Loucy (cell line): ENCODE results near the gene BID.

Experiments
- H2AFZ ChIP-seq: fragments of 200-600 bp; sonication (generic); 2 replicates; pipeline ENCODE4 v1.6.0; 2016; ENCODE audit warnings: antibody characterized with exemption, mild to moderate bottlenecking, low read length, moderate library complexity
- H3F3A ChIP-seq: fragments of 200-600 bp; 2 replicates; pipeline ENCODE4 v1.6.0; 2016; ENCODE audit warnings: antibody characterized with exemption, low read depth, mild to moderate bottlenecking
- H3K27me3 ChIP-seq: fragments of 200-600 bp; sonication (generic); 2 replicates; pipeline ENCODE4 v1.6.1; 2014; ENCODE audit warnings: low read length, mild to moderate bottlenecking; ENCODE audit not compliant: insufficient read depth, poor library complexity, severe bottlenecking
- H3K36me3 ChIP-seq: fragments of 200-600 bp; sonication (generic); 2 replicates; pipeline ENCODE4 v1.6.1; 2016; ENCODE audit warnings: low read length; ENCODE audit not compliant: insufficient read depth
- H3K4me1 ChIP-seq: fragments of 200-600 bp; sonication (generic); 2 replicates; pipeline ENCODE4 v1.5.1; 2014; ENCODE audit warnings: low read length, mild to moderate bottlenecking; ENCODE audit not compliant: insufficient read depth, poor library complexity, severe bottlenecking
- H3K4me2 ChIP-seq: fragments of 200-600 bp; sonication (generic); 2 replicates; pipeline ENCODE4 v1.6.0; 2014; ENCODE audit warnings: antibody characterized with exemption, low read length, low read depth, mild to moderate bottlenecking; ENCODE audit not compliant: poor library complexity, severe bottlenecking
- H3K4me3 ChIP-seq: fragments of 200-600 bp; sonication (generic); 2 replicates; pipeline ENCODE4 v1.5.1; 2014; ENCODE audit warnings: low read length, mild to moderate bottlenecking, mixed read lengths; ENCODE audit not compliant: poor library complexity, severe bottlenecking
- H3K79me2 ChIP-seq: fragments of 200-600 bp; sonication (generic); 2 replicates; pipeline ENCODE4 v1.6.1; 2014; ENCODE audit warnings: low read length; ENCODE audit not compliant: insufficient read depth
- H3K9ac ChIP-seq: fragments of 200-600 bp; sonication (generic); 2 replicates; pipeline ENCODE4 v1.6.0; 2014; ENCODE audit warnings: mild to moderate bottlenecking, low read depth, low read length, moderate library complexity; ENCODE audit not compliant: poor library complexity, severe bottlenecking
- H3K9me2 ChIP-seq: fragments of 200-600 bp; sonication (generic); replicated peaks from 2 replicates; pipeline ENCODE4 v1.6.1; 2016; ENCODE audit warnings: low read depth, low read length, mixed read lengths
- H3K9me3 ChIP-seq: fragments of 200-600 bp; sonication (generic); 2 replicates; pipeline ENCODE4 v1.6.1; 2014; ENCODE audit warnings: mild to moderate bottlenecking, antibody characterized with exemption, low read length, low read depth; ENCODE audit not compliant: insufficient read depth
- H4K20me1 ChIP-seq: fragments of 200-600 bp; sonication (generic); 2 replicates; pipeline ENCODE4 v1.6.0; 2014; ENCODE audit warnings: antibody characterized with exemption, low read length, mild to moderate bottlenecking; ENCODE audit not compliant: insufficient read depth, poor library complexity, severe bottlenecking
- EZH2phosphoT487 ChIP-seq: fragments of 200-600 bp; IDR thresholded peaks from 2 replicates; pipeline ENCODE4 v1.6.1; 2018; ENCODE audit warnings: antibody characterized with exemption, mild to moderate bottlenecking, moderate library complexity, borderline replicate concordance
- TF ChIP-seq, protein P1 (sequence below): fragments of 200-600 bp; sonication (generic); conservative IDR thresholded peaks from 2 replicates; pipeline ENCODE4 v1.5.1; 2014; ENCODE audit warnings: mild to moderate bottlenecking, antibody characterized with exemption, low read length

The BID gene

DNA sequence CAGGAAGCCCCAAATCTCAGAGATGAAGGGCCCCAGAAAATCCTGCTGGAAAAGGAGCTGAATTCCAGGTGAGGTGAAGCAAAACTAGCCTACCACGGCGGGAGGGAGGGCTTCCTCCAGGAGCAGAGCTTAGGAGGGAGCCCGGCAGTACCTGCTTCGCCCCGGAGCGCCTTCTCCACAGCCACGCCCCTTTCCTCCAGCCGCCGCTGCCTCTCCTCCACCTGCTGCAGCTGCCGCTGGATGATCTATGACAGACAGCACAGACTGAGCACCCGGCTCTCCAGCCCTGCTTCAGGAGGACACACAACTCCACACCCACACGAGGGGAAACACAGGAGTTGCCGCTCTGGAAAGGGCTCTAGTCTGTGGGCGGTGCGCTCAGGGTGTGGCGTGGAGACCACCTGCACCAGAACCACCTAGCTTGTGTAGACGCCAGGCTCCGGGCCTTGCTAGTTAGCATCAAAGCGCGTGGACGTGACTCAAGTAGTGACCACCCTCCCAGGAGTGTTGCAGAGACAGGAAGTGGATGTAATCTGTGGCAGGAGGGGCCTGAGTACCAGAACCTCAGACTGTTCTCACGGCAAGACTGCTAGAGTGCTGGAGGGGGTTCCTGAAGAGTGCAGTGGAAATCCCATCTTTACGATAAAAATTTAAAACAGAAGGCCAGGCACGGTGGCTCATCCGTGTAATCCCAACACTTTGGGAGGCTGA lies 34.6 kb upstream of the BID start:
- H3F3A ChIP-seq, result no peaks in the 10 kb centered on the region
- TF ChIP-seq, protein P1, sequence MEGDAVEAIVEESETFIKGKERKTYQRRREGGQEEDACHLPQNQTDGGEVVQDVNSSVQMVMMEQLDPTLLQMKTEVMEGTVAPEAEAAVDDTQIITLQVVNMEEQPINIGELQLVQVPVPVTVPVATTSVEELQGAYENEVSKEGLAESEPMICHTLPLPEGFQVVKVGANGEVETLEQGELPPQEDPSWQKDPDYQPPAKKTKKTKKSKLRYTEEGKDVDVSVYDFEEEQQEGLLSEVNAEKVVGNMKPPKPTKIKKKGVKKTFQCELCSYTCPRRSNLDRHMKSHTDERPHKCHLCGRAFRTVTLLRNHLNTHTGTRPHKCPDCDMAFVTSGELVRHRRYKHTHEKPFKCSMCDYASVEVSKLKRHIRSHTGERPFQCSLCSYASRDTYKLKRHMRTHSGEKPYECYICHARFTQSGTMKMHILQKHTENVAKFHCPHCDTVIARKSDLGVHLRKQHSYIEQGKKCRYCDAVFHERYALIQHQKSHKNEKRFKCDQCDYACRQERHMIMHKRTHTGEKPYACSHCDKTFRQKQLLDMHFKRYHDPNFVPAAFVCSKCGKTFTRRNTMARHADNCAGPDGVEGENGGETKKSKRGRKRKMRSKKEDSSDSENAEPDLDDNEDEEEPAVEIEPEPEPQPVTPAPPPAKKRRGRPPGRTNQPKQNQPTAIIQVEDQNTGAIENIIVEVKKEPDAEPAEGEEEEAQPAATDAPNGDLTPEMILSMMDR, result no peak
- TF ChIP-seq EZH2phosphoT487, result no peak
- H3K9me2 ChIP-seq, result no peaks in the 10 kb centered on the region
- H2AFZ ChIP-seq, result no peak overlapping the region
- H3K9me3 ChIP-seq, result no peaks in the 10 kb centered on the region
- no peaks in the 10 kb centered on the region for H3K79me2 ChIP-seq
- H3K4me2 ChIP-seq, result no peak overlapping the region
- no peaks in the 10 kb centered on the region for H3K27me3 ChIP-seq
- no peak overlapping the region for H3K4me3 ChIP-seq
- no peak overlapping the region for H3K9ac ChIP-seq
- H4K20me1 ChIP-seq, result no peaks in the 10 kb centered on the region
- no peaks in the 10 kb centered on the region for H3K4me1 ChIP-seq
- H3K36me3 ChIP-seq, result peaks cover 30% of the 10 kb centered on the region; the same call in 1 of the 2 replicates

DNA sequence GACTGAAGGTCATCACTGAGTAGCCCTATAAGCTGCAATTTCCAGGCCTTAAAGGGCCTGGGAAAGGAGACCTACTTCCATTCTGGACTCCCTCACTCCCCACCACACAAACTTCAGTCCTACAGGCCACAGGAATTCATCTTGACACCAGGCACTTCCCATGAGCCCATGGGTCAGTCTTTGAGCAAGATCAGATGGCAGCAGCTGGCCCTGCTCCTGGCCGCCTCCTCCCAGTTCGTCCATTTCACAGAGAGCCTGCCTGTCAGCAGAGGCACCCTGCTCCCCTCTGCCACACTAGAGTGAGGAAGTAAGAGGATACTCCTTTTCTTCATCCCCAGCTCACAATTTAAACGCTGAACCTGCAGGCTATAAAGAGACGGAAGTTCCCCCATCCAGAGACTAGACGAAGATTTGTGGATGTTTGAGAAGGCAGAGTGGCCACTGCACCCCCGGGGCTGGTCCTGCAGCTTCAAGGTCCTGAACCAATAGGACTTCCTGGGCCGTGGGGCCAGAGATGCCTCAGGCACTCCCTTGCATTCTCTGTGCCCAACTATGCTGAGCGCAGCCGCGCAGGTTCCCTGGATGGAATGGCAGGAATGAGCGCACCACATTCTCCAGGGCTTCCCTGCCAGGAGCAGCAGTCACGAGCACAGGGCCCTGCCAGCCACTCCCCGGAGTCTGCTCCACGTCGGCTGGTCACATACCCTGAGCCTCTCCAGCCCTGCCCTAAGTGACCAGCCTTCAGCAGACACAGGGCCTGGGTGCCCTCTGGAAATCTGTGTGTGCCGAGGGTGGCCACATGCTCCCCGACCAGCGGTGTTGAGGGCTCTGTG lies 33.5 kb upstream of the BID start:
- H3K4me2 ChIP-seq, result no peak overlapping the region
- H3K4me1 ChIP-seq, result no peaks in the 10 kb centered on the region
- H2AFZ ChIP-seq, result no peak overlapping the region
- H3K9me3 ChIP-seq, result no peaks in the 10 kb centered on the region
- TF ChIP-seq, protein P1, result no peak
- no peak for TF ChIP-seq EZH2phosphoT487
- H3K9ac ChIP-seq, result no peak overlapping the region
- no peaks in the 10 kb centered on the region for H3K9me2 ChIP-seq
- H3K4me3 ChIP-seq, result no peak overlapping the region
- H3K27me3 ChIP-seq, result no peaks in the 10 kb centered on the region
- H3K36me3 ChIP-seq, result peaks cover 31% of the 10 kb centered on the region; the same call in 1 of the 2 replicates
- no peaks in the 10 kb centered on the region for H3K79me2 ChIP-seq
- no peaks in the 10 kb centered on the region for H4K20me1 ChIP-seq
- H3F3A ChIP-seq, result no peaks in the 10 kb centered on the region

DNA sequence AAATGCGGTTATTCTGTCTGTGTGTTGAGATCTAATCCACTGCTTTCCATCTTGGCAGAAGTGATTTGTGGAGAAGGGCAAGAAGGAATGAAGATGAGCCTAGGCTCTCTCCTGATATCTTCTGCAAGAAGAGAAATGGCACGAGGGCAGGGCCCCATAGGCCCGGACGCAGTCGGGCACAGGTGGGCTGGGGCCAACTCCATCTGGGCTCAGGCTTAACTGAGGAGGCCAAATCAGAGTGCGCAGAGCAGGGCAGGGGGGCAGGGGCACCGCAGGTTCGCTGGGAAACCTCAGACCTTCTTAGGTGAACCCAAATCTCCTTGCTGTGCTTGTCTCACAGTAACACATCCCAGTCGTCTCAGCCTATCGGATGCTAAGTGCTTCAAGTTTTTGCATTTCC lies 32.8 kb upstream of the BID start:
- Histone ChIP-seq H3K4me1 (no peaks in the 10 kb centered on the region), H3K4me2 (no peak overlapping the region), H3K27me3 (no peaks in the 10 kb centered on the region), H2AFZ (no peak overlapping the region), H3F3A (no peaks in the 10 kb centered on the region), H3K9me2 (no peaks in the 10 kb centered on the region), H3K4me3 (no peak overlapping the region), H3K36me3 (peaks cover 31% of the 10 kb centered on the region; the same call in 1 of the 2 replicates), H3K79me2 (no peaks in the 10 kb centered on the region), H3K9ac (no peak overlapping the region), H4K20me1 (no peaks in the 10 kb centered on the region), H3K9me3 (no peaks in the 10 kb centered on the region)
- TF ChIP-seq, protein P1, result no peak
- no peak for TF ChIP-seq EZH2phosphoT487
